Colonic mucosa (tissue), 4 donors: Measurements from ENCODE around the gene MED14. TPM values are rescaled to one million over a fixed set of nuclear protein-coding genes. Genes with fewer than 3 reads are reported as not detected.
A peak's percentile ranks its signal among the peaks of the same experiment; 100 is the strongest.
"Not testable (repeated sequence)": the region's sequence is repeated elsewhere in the genome, so short reads cannot be mapped to it uniquely, and the experiment has no call there.

Experiments
- DNase-seq: peaks from one replicate; pipeline ENCODE4 v3.0.0-alpha.2; 2020
- H3K27ac ChIP-seq: fragments of 200-600 bp; one replicate; pipeline ENCODE4 v1.8.0; 2021
- H3K27me3 ChIP-seq: fragments of 200-600 bp; one replicate; pipeline ENCODE4 v1.8.0; 2021
- H3K36me3 ChIP-seq: fragments of 200-600 bp; one replicate; pipeline ENCODE4 v1.8.0; 2021
- H3K4me1 ChIP-seq: fragments of 200-600 bp; one replicate; pipeline ENCODE4 v1.8.0; 2021; ENCODE audit warnings: mild to moderate bottlenecking
- H3K4me3 ChIP-seq: fragments of 200-600 bp; one replicate; pipeline ENCODE4 v1.8.0; 2021
- H3K9ac ChIP-seq, 2 donors: one replicate each; pipeline ENCODE4 v1.7.0; 2013; ENCODE audit warnings: control low read depth in 2 of 2, low read depth in 2 of 2, low read length in 2 of 2
- H3K9me3 ChIP-seq: fragments of 200-600 bp; one replicate; pipeline ENCODE4 v1.8.0; 2021
- intact Hi-C: fragments of 100-400 bp; cut with DNase I; formaldehyde crosslinking; loops from one replicate; pipeline ENCODE4 v1.14.1; 2022
- total RNA-seq, 2 donors: library from RNA; stranded (reverse); fragmentation: NEBNext Ultra II Directional in 1 of 2; extraction: Animal tissue kit (Norgen Biotek cat#: 25700) in 1 of 2; gene quantifications; one replicate each; pipeline ENCODE4 v1.2.1, GENCODE V29; 2021
- TF ChIP-seq, protein P1 (sequence below): fragments of 200-600 bp; IDR thresholded peaks from one replicate; pipeline ENCODE4 v1.8.0; 2022; ENCODE audit warnings: antibody characterized with exemption, mild to moderate bottlenecking
- donor health status: healthy.
- donor health status: DM: no; HTN: no; CAD: no.
- donor health status: DM: no; HTN: no; CAD: no.

MED14 gene
- 10 to 100 TPM; 59.1 to 63.0 TPM for total RNA-seq

DNA sequence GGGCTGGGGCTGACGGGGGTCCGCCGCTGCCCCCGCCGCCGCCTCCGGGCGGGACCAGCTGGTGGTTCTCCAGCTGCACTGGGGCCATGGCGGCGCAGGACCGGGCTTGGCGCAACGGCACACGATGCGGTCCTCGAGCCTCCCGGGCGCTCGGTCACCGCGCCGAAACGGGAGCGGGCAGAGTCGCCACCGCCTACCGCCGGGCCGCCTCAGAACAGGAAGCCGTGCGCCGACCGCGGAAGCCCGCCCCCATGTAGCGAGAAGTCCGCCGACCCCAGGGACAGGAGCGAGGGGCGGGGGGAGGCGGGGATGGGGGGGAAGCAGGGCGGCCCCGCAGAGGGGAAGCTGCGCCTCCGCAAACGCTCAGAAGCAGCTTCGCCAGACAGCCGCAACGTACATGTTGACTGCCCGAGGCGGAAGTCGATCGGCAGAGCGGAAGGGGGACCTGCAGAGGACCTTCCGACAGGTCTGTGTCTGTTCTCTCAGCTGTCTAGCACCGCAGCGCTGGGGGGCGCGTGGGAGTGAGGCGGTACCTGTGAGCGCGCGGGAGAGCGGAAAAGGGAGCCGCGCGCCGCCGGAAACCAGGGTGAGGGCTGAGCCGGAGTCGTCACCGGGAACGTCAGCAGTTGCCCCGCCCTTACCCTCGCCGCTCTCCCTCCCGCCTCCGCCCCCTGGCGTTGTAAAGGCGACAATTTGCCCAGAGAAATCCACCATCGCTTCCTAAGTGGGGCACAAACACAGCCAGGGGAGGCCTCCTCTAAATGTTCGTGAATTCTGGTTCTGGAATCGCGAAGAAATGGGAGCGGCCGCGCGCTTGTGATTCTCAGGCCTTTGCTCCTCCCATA lies at the start of gene MED14:
TSS of gene MED14 (minus strand) at position 218 of the 845 bp plus-strand sequence. CDS start at position 88, 130 bp downstream.
- Histone ChIP-seq H3K36me3 (no peaks in the 10 kb centered on the region), H3K4me1 (no peaks in the 10 kb centered on the region), H3K9me3 (no peaks in the 10 kb centered on the region), H3K27me3 (no peaks in the 10 kb centered on the region), H3K4me3 (peak within 1 kb of the TSS; percentile 76), H3K27ac (peak within 1 kb of the TSS; percentile 90), H3K9ac (peak within 1 kb of the TSS; percentile 74 to 84)
- DNase-seq = peak; percentile 94
- intact Hi-C loops = loop anchor here (10.0 kb wide), 1 partner anchor 349 kb away; the partner anchor contains the start of gene USP9X
- TF ChIP-seq, protein P1, sequence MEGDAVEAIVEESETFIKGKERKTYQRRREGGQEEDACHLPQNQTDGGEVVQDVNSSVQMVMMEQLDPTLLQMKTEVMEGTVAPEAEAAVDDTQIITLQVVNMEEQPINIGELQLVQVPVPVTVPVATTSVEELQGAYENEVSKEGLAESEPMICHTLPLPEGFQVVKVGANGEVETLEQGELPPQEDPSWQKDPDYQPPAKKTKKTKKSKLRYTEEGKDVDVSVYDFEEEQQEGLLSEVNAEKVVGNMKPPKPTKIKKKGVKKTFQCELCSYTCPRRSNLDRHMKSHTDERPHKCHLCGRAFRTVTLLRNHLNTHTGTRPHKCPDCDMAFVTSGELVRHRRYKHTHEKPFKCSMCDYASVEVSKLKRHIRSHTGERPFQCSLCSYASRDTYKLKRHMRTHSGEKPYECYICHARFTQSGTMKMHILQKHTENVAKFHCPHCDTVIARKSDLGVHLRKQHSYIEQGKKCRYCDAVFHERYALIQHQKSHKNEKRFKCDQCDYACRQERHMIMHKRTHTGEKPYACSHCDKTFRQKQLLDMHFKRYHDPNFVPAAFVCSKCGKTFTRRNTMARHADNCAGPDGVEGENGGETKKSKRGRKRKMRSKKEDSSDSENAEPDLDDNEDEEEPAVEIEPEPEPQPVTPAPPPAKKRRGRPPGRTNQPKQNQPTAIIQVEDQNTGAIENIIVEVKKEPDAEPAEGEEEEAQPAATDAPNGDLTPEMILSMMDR = peak; percentile 49

DNA sequence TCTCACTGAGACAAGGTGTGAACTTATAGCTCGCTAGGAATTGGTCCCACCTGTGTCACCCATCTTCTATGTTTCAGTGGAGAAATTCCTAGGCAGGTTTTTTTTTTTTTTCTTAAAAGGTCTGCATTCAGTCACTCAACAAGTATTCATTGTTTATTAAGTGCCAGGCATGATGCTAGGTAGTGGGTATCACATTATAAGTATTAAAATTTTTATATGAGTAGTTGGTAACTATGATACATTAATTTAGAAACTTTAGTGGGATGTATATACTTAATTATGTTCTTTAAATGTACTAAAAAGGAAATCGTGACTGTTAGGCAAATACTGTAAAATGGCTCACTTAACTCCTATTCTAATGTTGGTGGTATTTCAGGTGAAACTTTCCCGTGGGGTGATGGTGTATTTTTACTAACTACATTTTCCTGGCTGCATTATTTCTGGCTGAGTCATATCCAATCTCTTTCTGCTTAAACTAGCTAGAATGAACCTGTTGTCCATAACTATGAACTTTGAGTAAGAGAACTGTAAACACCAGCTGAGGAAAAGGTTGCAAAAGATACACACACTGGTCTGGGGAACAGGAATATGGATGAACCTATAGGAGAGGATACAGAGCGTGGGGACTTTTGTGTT lies 49.3 kb upstream of the MED14 start:
- no peaks in the 10 kb centered on the region for H3K27me3 ChIP-seq
- no peak overlapping the region for H3K27ac ChIP-seq
- H3K4me3 ChIP-seq = no peak overlapping the region
- no peaks in the 10 kb centered on the region for H3K36me3 ChIP-seq
- TF ChIP-seq, protein P1 = no peak
- no peaks in the 10 kb centered on the region for H3K4me1 ChIP-seq
- no peak for DNase-seq
- intact Hi-C loops = no loop called here
- no peaks in the 10 kb centered on the region for H3K9me3 ChIP-seq
- H3K9ac ChIP-seq = no peak overlapping the region

DNA sequence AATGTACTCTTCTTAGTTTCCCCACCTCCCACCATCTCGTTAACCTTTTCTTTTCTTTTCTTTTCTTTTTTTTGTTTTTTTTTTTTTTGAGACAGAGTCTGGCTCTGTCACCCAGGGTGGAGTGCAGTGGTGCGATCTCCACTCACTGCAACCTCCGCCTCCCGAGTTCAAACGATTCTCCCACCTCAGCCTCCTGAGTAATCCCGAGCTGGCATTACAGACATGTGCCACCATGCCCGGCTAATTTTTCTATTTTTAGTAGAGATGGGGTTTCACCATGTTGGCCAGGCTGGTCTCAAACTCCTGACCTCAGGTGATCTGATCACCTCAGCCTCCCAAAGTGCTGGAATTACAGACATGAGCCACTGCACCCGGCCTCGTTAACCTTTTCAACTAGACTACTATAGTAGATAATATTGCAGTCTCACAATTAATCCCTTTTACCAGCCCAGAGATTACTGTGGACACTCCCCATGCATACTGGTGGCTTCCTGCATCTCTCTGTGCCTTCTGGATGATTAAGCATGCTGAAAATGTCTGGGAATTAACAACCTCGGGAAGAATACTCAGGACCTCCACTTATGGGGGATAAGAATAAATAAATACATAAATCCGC lies 47.4 kb upstream of the MED14 start:
- H3K4me1 ChIP-seq, H3K9ac ChIP-seq, intact Hi-C loops, DNase-seq, H3K27ac ChIP-seq, H3K9me3 ChIP-seq, H3K36me3 ChIP-seq, H3K27me3 ChIP-seq, H3K4me3 ChIP-seq: not testable (repeated sequence)

- H3K9ac ChIP-seq = no peak overlapping the region
- H3K27me3 ChIP-seq = peaks cover 3% of the 10 kb centered on the region
- no peaks in the 10 kb centered on the region for H3K9me3 ChIP-seq
- no peaks in the 10 kb centered on the region for H3K4me1 ChIP-seq
- no peak for DNase-seq
- TF ChIP-seq, protein P1 = no peak
- intact Hi-C loops = no loop called here
- no peak overlapping the region for H3K4me3 ChIP-seq
- no peaks in the 10 kb centered on the region for H3K36me3 ChIP-seq
- H3K27ac ChIP-seq = no peak overlapping the region
These were observed 45.6 kb upstream of the MED14 start for GRCh38 chrX:40780951-40781350.

DNA sequence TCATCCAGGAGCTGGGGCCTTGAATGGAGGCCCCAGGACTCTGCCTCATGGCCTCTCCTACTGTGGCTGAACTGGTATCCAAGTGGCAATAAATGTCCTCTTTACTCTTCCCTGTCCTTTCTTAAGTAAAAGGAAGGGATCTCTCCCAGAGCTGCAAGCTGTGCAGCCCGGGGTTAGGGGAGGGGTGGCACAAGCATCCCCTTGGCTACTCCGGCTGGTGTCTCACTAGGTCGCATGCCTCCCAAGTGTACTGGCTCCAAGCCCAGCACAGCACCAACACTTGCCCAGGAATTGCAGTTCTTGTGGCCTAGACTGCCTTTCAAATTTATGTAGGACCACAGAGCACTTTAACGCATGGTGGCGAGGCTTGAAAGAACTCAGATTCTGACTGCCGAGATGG lies 44.7 kb upstream of the MED14 start:
- H3K4me3 ChIP-seq = no peak overlapping the region
- no peak overlapping the region for H3K9ac ChIP-seq
- intact Hi-C loops = no loop called here
- H3K27me3 ChIP-seq = peaks cover 3% of the 10 kb centered on the region
- TF ChIP-seq, protein P1 = no peak
- H3K9me3 ChIP-seq = no peaks in the 10 kb centered on the region
- H3K27ac ChIP-seq = no peak overlapping the region
- DNase-seq = no peak
- no peaks in the 10 kb centered on the region for H3K36me3 ChIP-seq
- H3K4me1 ChIP-seq = no peaks in the 10 kb centered on the region
